ENCODE data around the gene EREG. TPM values are rescaled to one million over a fixed set of nuclear protein-coding genes. Genes with fewer than 3 reads are reported as not detected.
A peak's percentile ranks its signal among the peaks of the same experiment; 100 is the strongest.

Gene EREG
- total and polyA plus RNA-seq, 12 donors = 0.08 to 1.4 (median 0.30) TPM; not detected in 8

DNA sequence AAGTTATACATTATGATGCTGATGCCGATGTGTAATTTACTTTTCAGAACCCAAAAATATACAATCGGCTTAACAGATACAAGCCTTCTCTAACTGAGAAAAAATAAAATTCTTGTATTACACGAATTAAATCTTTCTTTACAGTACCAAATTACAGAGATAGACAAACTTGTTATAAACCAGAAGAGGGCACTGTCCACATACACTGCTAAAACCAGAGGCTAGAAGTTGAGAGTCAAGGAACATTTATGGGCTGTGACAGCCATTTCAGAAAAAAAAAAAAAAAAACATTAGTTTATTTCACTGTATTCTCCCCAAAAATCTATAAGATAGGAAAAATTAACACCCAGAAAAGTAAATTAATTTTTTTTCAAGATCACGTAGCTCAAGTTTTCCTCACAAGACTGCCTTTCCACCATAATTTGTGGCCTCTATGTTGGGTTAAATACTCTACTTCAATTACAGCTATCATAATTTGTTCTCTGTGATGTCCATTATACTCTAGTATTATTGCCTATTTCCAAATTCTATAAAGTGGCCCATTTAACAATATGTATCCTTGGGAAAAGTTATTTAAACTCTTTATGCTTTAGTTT, 12.0 kb downstream of the EREG start:
- Histone ChIP-seq H3K27me3 (no peaks in the 10 kb centered on the region), H3K4me3 (no peak overlapping the region), H3K4me1 (replicated peaks in 1 of 2) (no peaks in the 10 kb centered on the region), H3K36me3 (replicated peaks in 1 of 2) (no peaks in the 10 kb centered on the region), H3K27ac (no peak overlapping the region), H3K9me3 (replicated peaks in 1 of 3) (no peaks in the 10 kb centered on the region)
- intact Hi-C loops (cut with DNase I) = loop anchor here (5.0 to 10.0 kb wide), 2 partner anchors 298 to 300 kb away; no protein-coding TSS in a partner anchor
- TF ChIP-seq, protein P1, sequence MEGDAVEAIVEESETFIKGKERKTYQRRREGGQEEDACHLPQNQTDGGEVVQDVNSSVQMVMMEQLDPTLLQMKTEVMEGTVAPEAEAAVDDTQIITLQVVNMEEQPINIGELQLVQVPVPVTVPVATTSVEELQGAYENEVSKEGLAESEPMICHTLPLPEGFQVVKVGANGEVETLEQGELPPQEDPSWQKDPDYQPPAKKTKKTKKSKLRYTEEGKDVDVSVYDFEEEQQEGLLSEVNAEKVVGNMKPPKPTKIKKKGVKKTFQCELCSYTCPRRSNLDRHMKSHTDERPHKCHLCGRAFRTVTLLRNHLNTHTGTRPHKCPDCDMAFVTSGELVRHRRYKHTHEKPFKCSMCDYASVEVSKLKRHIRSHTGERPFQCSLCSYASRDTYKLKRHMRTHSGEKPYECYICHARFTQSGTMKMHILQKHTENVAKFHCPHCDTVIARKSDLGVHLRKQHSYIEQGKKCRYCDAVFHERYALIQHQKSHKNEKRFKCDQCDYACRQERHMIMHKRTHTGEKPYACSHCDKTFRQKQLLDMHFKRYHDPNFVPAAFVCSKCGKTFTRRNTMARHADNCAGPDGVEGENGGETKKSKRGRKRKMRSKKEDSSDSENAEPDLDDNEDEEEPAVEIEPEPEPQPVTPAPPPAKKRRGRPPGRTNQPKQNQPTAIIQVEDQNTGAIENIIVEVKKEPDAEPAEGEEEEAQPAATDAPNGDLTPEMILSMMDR (IDR thresholded peaks at IDR 0.05) = peak; percentile 27 to 67 (median 54)
- TF ChIP-seq POLR2A (IDR thresholded peaks at IDR 0.05) = no peak
- WGBS, 4 donors = 48 to 61% (median 53%) methylated on average over 4 of the region's 4 CpGs
- no peak for DNase-seq

DNA sequence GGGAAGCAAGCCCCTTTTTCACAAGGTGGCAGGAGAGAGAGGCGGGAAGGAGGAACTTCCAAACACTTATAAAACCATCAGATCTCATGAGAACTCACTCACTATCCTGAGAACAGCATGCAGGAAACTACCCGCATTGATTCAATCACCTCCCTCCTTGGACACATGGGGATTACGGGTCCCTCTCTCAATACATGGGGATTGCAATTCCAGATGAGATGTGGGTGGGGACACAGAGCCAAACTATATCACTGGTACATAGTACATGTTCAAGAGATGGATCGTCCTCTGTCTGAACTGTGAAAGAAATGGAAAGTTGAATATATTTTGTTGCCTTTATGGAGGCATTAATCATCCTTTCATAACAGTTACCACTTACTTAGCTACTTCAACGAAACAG, 12.8 kb downstream of the EREG start:
- intact Hi-C loops (cut with DNase I) = loop anchor here (5.0 to 10.0 kb wide), 2 partner anchors 297 to 300 kb away; no protein-coding TSS in a partner anchor

DNA sequence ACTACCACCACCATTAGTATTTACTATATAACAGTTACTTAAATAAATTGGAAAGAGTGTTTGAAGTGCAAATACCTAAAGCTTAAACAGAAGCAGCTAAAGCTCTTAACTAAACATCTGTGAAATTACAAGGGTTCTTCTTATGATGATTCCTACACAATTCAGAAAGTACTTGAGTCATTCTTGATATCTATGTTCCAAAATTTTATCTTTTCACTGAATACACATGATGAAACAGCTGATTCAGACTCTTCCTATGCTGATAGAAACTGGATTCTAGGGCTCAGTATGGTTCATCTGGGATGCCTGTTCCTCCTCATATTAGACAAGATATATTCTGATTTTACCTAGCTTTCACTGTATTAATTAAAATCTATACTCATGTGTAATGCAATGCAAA, 13.6 kb downstream of the EREG start:
- intact Hi-C loops (cut with DNase I) = loop anchor here (5.0 to 10.0 kb wide), 2 partner anchors 296 to 299 kb away; no protein-coding TSS in a partner anchor
- no peaks in the 10 kb centered on the region for H3K9me3 ChIP-seq (replicated peaks in 1 of 3)
- no peaks in the 10 kb centered on the region for H3K36me3 ChIP-seq (replicated peaks in 1 of 2)
- H3K27me3 ChIP-seq = no peaks in the 10 kb centered on the region
- H3K4me1 ChIP-seq (replicated peaks in 1 of 2) = no peaks in the 10 kb centered on the region
- no peak overlapping the region for H3K27ac ChIP-seq
- no peak for DNase-seq
- TF ChIP-seq, protein P1 (IDR thresholded peaks at IDR 0.05) = no peak
- TF ChIP-seq POLR2A (IDR thresholded peaks at IDR 0.05) = no peak
- H3K4me3 ChIP-seq = no peak overlapping the region

More for the DNA sequence above, 12.8 kb downstream of the EREG start:
- H3K4me1 ChIP-seq (replicated peaks in 1 of 2) = no peaks in the 10 kb centered on the region
- no peak for DNase-seq
- no peak overlapping the region for H3K27ac ChIP-seq
- H3K4me3 ChIP-seq = no peak overlapping the region
- H3K36me3 ChIP-seq (replicated peaks in 1 of 2) = no peaks in the 10 kb centered on the region
- 51 to 74% (median 59%) methylated on average over 5 of the region's 5 CpGs for WGBS, 4 donors
- H3K27me3 ChIP-seq = no peaks in the 10 kb centered on the region
- H3K9me3 ChIP-seq (replicated peaks in 1 of 3) = no peaks in the 10 kb centered on the region
- no peak for TF ChIP-seq POLR2A (IDR thresholded peaks at IDR 0.05)
- TF ChIP-seq, protein P1 (IDR thresholded peaks at IDR 0.05) = no peak

DNA sequence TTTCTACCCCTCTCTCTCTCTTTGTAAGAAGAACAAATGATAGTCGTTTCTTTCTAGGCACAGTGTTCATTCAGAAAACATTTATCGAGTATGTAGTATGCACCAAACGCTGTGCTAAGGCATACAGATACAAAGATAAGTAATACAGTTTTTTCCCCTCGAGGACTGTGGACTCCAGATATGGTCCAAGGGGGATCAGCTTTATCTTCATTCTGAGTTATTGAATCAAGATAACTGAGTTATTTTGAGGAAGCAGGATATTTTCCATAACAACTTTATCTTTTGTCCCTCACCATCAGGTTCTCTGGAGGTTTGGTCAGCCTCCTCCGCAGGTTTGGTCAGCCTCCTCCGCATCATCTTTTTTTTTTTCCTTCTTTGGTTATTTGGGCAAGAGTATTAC, 15.0 kb downstream of the EREG start:
- DNase-seq = no peak
- H3K36me3 ChIP-seq (replicated peaks in 1 of 2) = no peaks in the 10 kb centered on the region
- no peaks in the 10 kb centered on the region for H3K9me3 ChIP-seq (replicated peaks in 1 of 3)
- H3K4me3 ChIP-seq = no peak overlapping the region
- WGBS, 4 donors = 67 to 77% (median 74%) methylated on average over 6 of the region's 6 CpGs
- TF ChIP-seq POLR2A (IDR thresholded peaks at IDR 0.05) = no peak
- TF ChIP-seq, protein P1 (IDR thresholded peaks at IDR 0.05) = no peak
- H3K4me1 ChIP-seq (replicated peaks in 1 of 2) = no peaks in the 10 kb centered on the region
- no peak overlapping the region for H3K27ac ChIP-seq
- intact Hi-C loops (cut with DNase I) = loop anchor here (5.0 to 10.0 kb wide), 2 partner anchors 295 to 297 kb away; no protein-coding TSS in a partner anchor
- H3K27me3 ChIP-seq = no peaks in the 10 kb centered on the region
